VCaP (cell line): Measurements from ENCODE around the gene GCAT.

Experiments used
- H3K27ac ChIP-seq: fragments of 450-650 bp; 2 replicates; pipeline ENCODE4 v1.5.1; 2017
- TF ChIP-seq, protein P1 (sequence below): fragments of 450-650 bp; conservative IDR thresholded peaks from 2 replicates; pipeline ENCODE4 v1.5.1; 2017; ENCODE audit warnings: mild to moderate bottlenecking, moderate library complexity

GCAT gene

DNA sequence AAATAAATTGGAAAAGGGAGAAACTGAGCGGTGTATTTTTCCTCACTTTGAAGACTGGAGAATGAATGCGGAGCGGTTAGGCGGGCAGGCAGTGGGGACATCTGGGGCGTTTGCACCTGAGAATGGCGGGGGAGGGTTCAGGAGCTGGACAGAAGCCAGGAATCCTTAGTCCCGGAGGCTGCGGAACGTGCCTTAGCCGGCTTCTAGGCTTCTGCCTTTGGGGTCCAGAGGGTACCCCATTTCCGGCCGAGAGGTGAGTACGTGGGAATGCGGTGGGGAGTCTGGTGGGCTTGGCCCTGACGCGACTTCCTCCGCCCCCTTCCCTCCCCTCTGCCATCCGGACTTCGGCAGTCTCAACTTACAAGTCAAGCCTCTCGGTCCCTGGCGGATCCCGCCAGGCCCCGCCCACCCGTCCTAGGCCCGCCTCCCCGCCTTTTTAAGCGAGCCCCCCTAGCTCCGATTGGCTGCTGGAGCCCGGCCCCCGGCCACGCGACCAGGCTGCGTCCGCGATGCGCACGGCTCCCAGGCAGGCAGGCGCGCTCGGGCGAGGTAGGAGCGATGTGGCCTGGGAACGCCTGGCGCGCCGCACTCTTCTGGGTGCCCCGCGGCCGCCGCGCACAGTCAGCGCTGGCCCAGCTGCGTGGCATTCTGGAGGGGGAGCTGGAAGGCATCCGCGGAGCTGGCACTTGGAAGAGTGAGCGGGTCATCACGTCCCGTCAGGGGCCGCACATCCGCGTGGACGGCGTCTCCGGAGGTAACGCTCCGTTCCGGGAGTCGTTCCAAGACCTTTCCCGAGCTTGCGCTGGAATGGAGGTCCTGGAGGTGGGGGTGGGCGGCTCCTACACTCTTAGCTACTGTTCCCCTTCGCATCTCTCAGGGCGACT is at the start of gene GCAT:
TSS of gene GCAT (plus strand) at position 525 of the 884 bp plus-strand sequence. CDS start at position 559, 34 bp downstream.
- H3K27ac ChIP-seq, result peak within 1 kb of the TSS; percentile 93
- TF ChIP-seq, protein P1, sequence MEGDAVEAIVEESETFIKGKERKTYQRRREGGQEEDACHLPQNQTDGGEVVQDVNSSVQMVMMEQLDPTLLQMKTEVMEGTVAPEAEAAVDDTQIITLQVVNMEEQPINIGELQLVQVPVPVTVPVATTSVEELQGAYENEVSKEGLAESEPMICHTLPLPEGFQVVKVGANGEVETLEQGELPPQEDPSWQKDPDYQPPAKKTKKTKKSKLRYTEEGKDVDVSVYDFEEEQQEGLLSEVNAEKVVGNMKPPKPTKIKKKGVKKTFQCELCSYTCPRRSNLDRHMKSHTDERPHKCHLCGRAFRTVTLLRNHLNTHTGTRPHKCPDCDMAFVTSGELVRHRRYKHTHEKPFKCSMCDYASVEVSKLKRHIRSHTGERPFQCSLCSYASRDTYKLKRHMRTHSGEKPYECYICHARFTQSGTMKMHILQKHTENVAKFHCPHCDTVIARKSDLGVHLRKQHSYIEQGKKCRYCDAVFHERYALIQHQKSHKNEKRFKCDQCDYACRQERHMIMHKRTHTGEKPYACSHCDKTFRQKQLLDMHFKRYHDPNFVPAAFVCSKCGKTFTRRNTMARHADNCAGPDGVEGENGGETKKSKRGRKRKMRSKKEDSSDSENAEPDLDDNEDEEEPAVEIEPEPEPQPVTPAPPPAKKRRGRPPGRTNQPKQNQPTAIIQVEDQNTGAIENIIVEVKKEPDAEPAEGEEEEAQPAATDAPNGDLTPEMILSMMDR, result no peak

DNA sequence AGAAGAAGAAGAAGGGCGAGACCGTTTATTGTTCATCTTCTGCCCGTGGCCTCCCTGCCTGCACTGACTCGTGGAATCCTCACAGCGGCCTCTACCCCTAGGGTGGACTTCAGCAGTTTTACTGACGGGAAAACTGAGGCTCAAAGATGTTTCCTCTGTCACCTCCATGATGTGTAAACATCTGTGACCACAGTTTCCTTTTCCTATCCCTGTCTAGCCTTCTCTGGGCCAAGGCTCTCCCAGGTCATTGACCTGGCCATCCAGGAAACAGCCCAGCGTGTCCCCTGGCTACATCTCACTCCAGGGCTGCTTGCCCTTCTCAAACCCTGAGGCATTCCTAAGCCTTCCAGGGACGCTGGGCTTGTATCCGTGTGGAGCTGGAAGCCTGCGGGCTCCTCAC is 49.0 kb upstream of the GCAT start:
- H3K27ac ChIP-seq, result no peak overlapping the region
- TF ChIP-seq, protein P1, result no peak

DNA sequence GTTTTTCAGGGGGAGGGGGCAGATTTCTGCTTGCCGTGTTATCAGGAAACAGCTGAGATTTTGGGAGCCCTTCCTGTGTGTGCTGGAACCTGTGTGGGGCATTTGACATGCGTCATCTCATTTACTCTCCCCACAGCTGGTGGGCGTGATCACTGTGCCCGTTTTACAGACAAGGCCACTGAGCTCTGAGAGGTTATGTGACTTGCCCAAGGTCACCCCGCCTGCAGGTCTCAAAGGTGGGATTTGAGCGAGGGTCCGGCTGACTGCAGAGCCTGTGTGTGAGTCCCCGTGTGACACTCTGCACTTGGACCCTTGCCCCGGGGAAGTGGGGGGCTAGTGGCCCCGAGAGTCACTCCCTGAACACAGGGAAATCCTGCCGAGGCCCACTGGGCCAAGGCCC is 48.5 kb upstream of the GCAT start:
- TF ChIP-seq, protein P1, result no peak
- H3K27ac ChIP-seq, result no peak overlapping the region

DNA sequence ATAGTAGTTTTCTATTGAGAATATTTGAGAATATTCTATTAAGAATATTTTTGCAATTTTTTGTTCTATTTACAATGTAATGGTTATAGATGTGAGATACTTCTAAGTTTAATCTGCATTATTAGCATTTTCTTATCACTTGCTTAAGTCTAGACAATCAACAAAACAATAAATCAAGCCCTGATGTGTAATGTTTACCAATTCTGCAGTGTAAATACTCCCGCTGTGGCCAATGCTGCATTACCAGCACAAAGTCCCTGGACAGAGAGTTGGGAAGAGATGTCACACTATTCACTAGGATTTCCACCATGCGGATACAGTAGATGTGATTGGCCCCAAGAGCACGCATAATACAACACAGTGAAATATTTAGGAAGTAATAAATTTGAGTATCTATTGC is 47.6 kb upstream of the GCAT start:
- H3K27ac ChIP-seq, result no peak overlapping the region
- TF ChIP-seq, protein P1, result no peak

DNA sequence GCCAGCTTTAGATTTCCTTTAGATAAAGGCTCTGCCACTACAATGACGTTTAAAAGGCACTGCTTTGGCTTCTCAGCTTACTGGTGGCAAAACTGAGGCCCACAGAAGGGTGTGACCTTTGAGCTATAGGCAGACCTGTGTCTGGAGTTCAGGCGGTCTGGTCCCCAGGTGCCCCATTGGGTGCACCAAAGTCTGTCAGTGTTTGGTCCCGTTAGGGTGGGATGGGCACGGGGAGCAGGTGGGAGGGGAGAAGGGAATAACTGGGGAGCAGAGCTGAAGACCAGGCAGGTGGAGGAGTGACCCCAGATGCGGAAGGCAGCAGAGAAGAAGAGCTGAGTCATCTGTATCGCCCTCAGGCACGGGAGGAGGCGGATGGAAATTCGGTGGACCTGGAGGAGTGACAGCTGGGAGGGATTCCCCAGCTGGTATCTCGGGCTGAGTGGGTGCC is 45.3 kb upstream of the GCAT start:
- no peak overlapping the region for H3K27ac ChIP-seq
- TF ChIP-seq, protein P1, result no peak

DNA sequence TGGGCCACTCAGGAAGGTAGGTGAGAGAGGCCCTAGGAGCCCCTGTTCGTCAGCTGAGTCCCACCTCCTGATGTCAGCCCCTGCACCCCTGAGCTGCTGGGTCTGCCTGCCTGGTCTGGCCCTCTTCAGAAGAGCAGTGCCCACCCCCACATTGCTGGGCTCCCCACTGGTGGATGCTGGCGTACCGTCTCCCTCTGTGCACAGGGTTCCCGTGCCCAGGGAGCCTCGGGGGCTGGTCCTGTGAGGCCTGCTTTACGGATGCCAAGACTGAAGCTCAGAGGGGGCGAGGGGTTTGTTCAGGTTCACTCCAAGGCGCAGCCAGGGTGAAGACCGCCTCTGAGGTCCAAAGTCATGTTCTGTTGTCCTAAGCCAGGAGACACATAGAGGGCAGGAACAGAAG is 44.7 kb upstream of the GCAT start:
- H3K27ac ChIP-seq, result no peak overlapping the region
- TF ChIP-seq, protein P1, result no peak

DNA sequence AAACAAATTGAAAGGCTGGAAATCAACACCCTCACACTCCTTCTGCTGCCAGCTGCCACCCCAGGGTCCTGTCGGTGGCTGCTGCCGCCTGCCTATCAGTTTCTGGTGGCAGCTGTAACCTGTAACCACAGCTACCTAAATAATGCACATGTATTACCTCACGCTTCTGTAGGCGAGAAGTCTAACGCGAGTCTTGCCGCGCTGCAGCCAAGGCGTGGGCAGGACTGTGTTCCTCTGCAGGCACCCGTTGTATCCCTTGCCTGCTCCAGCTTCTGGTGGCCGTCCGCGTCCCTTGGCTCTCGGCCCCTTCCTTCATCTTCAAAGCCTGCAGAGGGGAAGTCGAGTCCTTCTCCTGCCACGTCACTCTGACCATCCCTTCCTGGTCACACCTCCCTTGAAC is 44.1 kb upstream of the GCAT start:
- H3K27ac ChIP-seq, result no peak overlapping the region
- TF ChIP-seq, protein P1, result no peak
